CD4-positive, alpha-beta T cell treated with Interleukin-15 for 4 hours (primary cell): ENCODE measurements around the gene ARHGEF17.

ENCODE experiments used
- DNase-seq: peaks from one replicate; pipeline ENCODE4 v3.0.0-alpha.2; 2020; ENCODE audit warnings: low spot score

The ARHGEF17 gene

GRCh38 chr11:73380897-73381410 lies 72.9 kb downstream of the ARHGEF17 start:
- DNase-seq = no peak

GRCh38 chr11:73381589-73381988 lies 73.5 kb downstream of the ARHGEF17 start:
- DNase-seq = no peak

GRCh38 chr11:73382183-73382582 lies 74.1 kb downstream of the ARHGEF17 start:
- no peak for DNase-seq

GRCh38 chr11:73382747-73383146 lies 74.7 kb downstream of the ARHGEF17 start:
- no peak for DNase-seq

- no peak for DNase-seq
Observed at GRCh38 chr11:73383249-73384124, 75.4 kb downstream of the ARHGEF17 start.

- no peak for DNase-seq
Observed at GRCh38 chr11:73384125-73384441, 76.0 kb downstream of the ARHGEF17 start.

- DNase-seq = no peak
Observed at GRCh38 chr11:73384531-73384871, 76.4 kb downstream of the ARHGEF17 start.

GRCh38 chr11:73384872-73385689 lies 77.0 kb downstream of the ARHGEF17 start:
- DNase-seq = peak; percentile 33

- no peak for DNase-seq
Observed at GRCh38 chr11:73386016-73386415, 77.9 kb downstream of the ARHGEF17 start.

GRCh38 chr11:73386546-73386945 lies 78.5 kb downstream of the ARHGEF17 start:
- DNase-seq = no peak

- DNase-seq = no peak
Observed at GRCh38 chr11:73387594-73388264, 79.7 kb downstream of the ARHGEF17 start.

GRCh38 chr11:73388265-73389133 lies 80.4 kb downstream of the ARHGEF17 start:
- no peak for DNase-seq

- DNase-seq = no peak
Observed at GRCh38 chr11:73389134-73389525, 81.1 kb downstream of the ARHGEF17 start.

- DNase-seq = no peak
Observed at GRCh38 chr11:73389916-73390315, 81.8 kb downstream of the ARHGEF17 start.

GRCh38 chr11:73390601-73391565 lies 82.8 kb downstream of the ARHGEF17 start:
- DNase-seq = no peak

- DNase-seq = no peak
Observed at GRCh38 chr11:73391665-73392064, 83.6 kb downstream of the ARHGEF17 start.

GRCh38 chr11:73392108-73393010 lies 84.3 kb downstream of the ARHGEF17 start:
- DNase-seq = no peak

- DNase-seq = no peak
Observed at GRCh38 chr11:73393011-73393380, 84.9 kb downstream of the ARHGEF17 start.
